ENCODE measurements around the gene CEP295NL. TPM values are rescaled to one million over a fixed set of nuclear protein-coding genes. Genes with fewer than 3 reads are reported as not detected.

Gene CEP295NL
- total and polyA plus RNA-seq, 2 of the 13 experiments (the other 11 are each of a cell fraction or from before 2014, with no cell fraction given), result not detected

DNA sequence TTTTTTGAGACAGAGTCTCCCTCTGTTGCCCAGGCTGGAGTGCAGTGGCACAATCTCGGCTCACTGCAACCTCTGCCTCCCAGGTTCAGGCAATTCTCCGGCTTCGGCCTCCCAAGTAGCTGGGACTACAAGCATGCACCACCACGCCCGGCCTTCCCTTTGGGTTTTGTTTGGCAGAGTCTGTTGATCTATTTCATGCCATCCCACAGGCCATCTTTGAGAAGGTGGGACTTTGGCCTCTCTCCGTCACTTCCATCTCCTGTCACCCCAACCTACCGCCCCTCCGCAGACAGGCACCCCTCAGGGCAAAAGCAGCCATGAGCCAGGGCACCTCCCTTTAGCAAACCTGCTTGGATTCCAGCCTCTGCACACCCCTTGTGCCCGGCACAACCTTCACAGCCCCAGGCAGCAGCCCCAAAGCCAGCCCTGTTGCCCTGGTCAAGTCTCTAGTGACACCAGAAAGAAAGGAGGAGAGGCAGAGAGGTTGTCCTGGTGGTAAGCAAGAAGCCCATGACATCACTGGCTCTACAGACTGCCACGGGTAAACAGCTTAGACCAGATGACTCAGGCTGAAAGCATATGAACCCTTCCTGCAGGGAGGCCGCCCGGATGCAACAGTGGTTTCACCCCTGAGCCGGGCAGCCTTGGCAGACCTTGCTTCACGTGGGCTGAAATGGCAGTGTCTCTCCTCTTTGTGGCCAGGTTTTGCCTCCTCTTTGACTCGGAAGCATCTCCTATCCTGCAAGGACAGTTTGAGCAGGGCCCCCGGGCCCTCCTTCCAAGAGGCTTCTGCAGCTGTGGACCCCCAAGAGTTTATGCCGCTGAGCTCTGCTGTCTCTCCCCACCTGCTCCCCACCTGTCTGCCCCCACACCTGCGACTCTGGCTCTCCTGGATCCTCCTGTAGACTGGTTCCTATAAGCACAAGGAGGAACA, 30.3 kb upstream of the CEP295NL start (continued):
- TF ChIP-seq, protein P1, sequence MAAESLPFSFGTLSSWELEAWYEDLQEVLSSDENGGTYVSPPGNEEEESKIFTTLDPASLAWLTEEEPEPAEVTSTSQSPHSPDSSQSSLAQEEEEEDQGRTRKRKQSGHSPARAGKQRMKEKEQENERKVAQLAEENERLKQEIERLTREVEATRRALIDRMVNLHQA (CRISPR knock-in tag; IDR thresholded peaks at IDR 0.05), result no peak
- no peak for TF ChIP-seq CHD2 (IDR thresholded peaks at IDR 0.05; ENCODE audit: low read depth, low read length)
- TF ChIP-seq PAF1 (CRISPR knock-in tag; IDR thresholded peaks at IDR 0.05), result no peak
- no peak for TF ChIP-seq ZNF780A (CRISPR knock-in tag; IDR thresholded peaks at IDR 0.05)
- TF ChIP-seq MEF2D (CRISPR knock-in tag; IDR thresholded peaks at IDR 0.05), result no peak; the same call in 1 of the 2 replicates
- no peak; the same call in 1 of the 2 replicates for TF ChIP-seq ZBTB7B (CRISPR knock-in tag; IDR thresholded peaks at IDR 0.05)
- no peak for TF ChIP-seq NFE2 (CRISPR knock-in tag; IDR thresholded peaks at IDR 0.05)
- TF ChIP-seq ZNF660 (CRISPR knock-in tag; IDR thresholded peaks at IDR 0.05; ENCODE audit: borderline replicate concordance, low read depth), result no peak
- TF ChIP-seq FIP1L1 (IDR thresholded peaks at IDR 0.05; ENCODE audit: borderline replicate concordance, insufficient read depth, low read depth, low read length), result no peak
- TF ChIP-seq, protein P2, sequence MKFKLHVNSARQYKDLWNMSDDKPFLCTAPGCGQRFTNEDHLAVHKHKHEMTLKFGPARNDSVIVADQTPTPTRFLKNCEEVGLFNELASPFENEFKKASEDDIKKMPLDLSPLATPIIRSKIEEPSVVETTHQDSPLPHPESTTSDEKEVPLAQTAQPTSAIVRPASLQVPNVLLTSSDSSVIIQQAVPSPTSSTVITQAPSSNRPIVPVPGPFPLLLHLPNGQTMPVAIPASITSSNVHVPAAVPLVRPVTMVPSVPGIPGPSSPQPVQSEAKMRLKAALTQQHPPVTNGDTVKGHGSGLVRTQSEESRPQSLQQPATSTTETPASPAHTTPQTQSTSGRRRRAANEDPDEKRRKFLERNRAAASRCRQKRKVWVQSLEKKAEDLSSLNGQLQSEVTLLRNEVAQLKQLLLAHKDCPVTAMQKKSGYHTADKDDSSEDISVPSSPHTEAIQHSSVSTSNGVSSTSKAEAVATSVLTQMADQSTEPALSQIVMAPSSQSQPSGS (CRISPR knock-in tag; IDR thresholded peaks at IDR 0.05), result peak; percentile 43; the same call in 1 of the 2 replicates
- no peak for TF ChIP-seq ZNF790 (CRISPR knock-in tag; IDR thresholded peaks at IDR 0.05; ENCODE audit: borderline replicate concordance)
- TF ChIP-seq POGZ (CRISPR knock-in tag; IDR thresholded peaks at IDR 0.05), result 0 out of 2 replicates have a peak, but pooled peaks have one; percentile 9
- 0 out of 2 replicates have a peak, but pooled peaks have one; percentile 66 for TF ChIP-seq NFE2L1 (CRISPR knock-in tag; IDR thresholded peaks at IDR 0.05; ENCODE audit: borderline replicate concordance)
- TF ChIP-seq ZNF792 (CRISPR knock-in tag; IDR thresholded peaks at IDR 0.05), result 0 out of 2 replicates have a peak, but pooled peaks have one; percentile 21
- TF ChIP-seq, protein P3, sequence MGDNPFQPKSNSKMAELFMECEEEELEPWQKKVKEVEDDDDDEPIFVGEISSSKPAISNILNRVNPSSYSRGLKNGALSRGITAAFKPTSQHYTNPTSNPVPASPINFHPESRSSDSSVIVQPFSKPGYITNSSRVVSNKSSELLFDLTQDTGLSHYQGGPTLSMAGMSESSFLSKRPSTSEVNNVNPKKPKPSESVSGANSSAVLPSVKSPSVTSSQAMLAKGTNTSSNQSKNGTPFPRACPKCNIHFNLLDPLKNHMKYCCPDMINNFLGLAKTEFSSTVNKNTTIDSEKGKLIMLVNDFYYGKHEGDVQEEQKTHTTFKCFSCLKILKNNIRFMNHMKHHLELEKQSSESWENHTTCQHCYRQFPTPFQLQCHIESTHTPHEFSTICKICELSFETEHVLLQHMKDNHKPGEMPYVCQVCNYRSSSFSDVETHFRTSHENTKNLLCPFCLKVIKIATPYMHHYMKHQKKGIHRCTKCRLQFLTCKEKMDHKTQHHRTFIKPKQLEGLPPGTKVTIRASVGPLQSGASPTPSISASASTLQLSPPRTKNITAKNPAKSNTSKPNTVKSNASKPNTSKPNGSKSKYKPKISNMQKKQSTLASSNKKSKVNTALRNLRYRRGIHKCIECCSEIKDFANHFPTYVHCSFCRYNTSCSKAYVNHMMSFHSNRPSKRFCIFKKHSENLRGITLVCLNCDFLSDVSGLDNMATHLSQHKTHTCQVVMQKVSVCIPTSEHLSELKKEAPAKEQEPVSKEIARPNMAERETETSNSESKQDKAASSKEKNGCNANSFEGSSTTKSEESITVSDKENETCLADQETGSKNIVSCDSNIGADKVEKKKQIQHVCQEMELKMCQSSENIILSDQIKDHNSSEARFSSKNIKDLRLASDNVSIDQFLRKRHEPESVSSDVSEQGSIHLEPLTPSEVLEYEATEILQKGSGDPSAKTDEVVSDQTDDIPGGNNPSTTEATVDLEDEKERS (CRISPR knock-in tag; IDR thresholded peaks at IDR 0.05), result no peak
- TF ChIP-seq ZBTB34 (CRISPR knock-in tag; IDR thresholded peaks at IDR 0.05), result 0 out of 2 replicates have a peak, but pooled peaks have one; percentile 38
- peak; percentile 8; the same call in 1 of the 2 replicates for TF ChIP-seq KDM5B (CRISPR knock-in tag; IDR thresholded peaks at IDR 0.05; ENCODE audit: borderline replicate concordance)
- TF ChIP-seq ZNF264 (CRISPR knock-in tag; IDR thresholded peaks at IDR 0.05), result no peak
- no peak for TF ChIP-seq HES4 (CRISPR knock-in tag; IDR thresholded peaks at IDR 0.05; ENCODE audit: borderline replicate concordance)
- no peak for TF ChIP-seq ISL2 (CRISPR knock-in tag; IDR thresholded peaks at IDR 0.05)
- TF ChIP-seq PCBP1 (IDR thresholded peaks at IDR 0.05; ENCODE audit: borderline replicate concordance, low read depth, low read length), result no peak
- TF ChIP-seq GATA4 (IDR thresholded peaks at IDR 0.05; ENCODE audit: borderline replicate concordance, low read depth), result no peak

All from HepG2 (cell line).